HuH-7 (cell line): ENCODE measurements around the gene BORCS5.

ENCODE experiments used
- DNase-seq: peaks from one replicate; pipeline ENCODE4 v3.0.0; 2011; ENCODE audit warnings: low spot score

Gene BORCS5

GRCh38 chr12:12353276-12353675, 3.6 kb upstream of the BORCS5 start:
- DNase-seq: no peak

GRCh38 chr12:12353807-12354206, 3.1 kb upstream of the BORCS5 start:
- DNase-seq: no peak

- DNase-seq: no peak
Measured at GRCh38 chr12:12356467-12356895, 397 bp upstream of the BORCS5 start.

GRCh38 chr12:12357719-12358461, 1.0 kb downstream of the BORCS5 start:
- DNase-seq: no peak

- DNase-seq: no peak
Measured at GRCh38 chr12:12358528-12358927, 1.6 kb downstream of the BORCS5 start.

GRCh38 chr12:12364787-12365445, 8.0 kb downstream of the BORCS5 start:
- DNase-seq: no peak

GRCh38 chr12:12365446-12365802, 8.5 kb downstream of the BORCS5 start:
- no peak for DNase-seq

GRCh38 chr12:12365931-12366431, 9.1 kb downstream of the BORCS5 start:
- no peak for DNase-seq

- no peak for DNase-seq
Measured at GRCh38 chr12:12366701-12367481, 10.0 kb downstream of the BORCS5 start.

- no peak for DNase-seq
Measured at GRCh38 chr12:12367482-12367998, 10.7 kb downstream of the BORCS5 start.

- DNase-seq: no peak
Measured at GRCh38 chr12:12372946-12373722, 16.3 kb downstream of the BORCS5 start.

- DNase-seq: peak; percentile 35
Measured at GRCh38 chr12:12376646-12377448, 20.0 kb downstream of the BORCS5 start.

- no peak for DNase-seq
Measured at GRCh38 chr12:12378616-12379015, 21.7 kb downstream of the BORCS5 start.

- no peak for DNase-seq
Measured at GRCh38 chr12:12379831-12380730, 23.2 kb downstream of the BORCS5 start.

- no peak for DNase-seq
Measured at GRCh38 chr12:12380949-12381593, 24.2 kb downstream of the BORCS5 start.

- no peak for DNase-seq
Measured at GRCh38 chr12:12381982-12382381, 25.1 kb downstream of the BORCS5 start.

- peak; percentile 53 for DNase-seq
Measured at GRCh38 chr12:12384571-12385340, 27.9 kb downstream of the BORCS5 start.

- no peak for DNase-seq
Measured at GRCh38 chr12:12387501-12387900, 30.6 kb downstream of the BORCS5 start.
